ENCODE data around the gene TYMS. TPM values are rescaled to one million over a fixed set of nuclear protein-coding genes. Genes with fewer than 3 reads are reported as not detected.
A peak's percentile ranks its signal among the peaks of the same experiment; 100 is the strongest.

TYMS gene
- total and polyA plus RNA-seq, 2 donors (not counting 3 experiments of a cell fraction or from before 2014, with no cell fraction given) = 136 to 200 TPM

GRCh38 chr18:677145-677544 lies 19.7 kb downstream of the TYMS start:
- Histone ChIP-seq H3K27me3 (ENCODE audit: control insufficient read depth in 2 of 2, insufficient read depth in 2 of 2, low read length in 2 of 2) (no peaks in the 10 kb centered on the region), H4K20me1 (replicated peaks; ENCODE audit: control insufficient read depth, extremely low read depth, insufficient read depth, low read length) (no peaks in the 10 kb centered on the region), H3K4me2 (ENCODE audit: insufficient read depth, low read length) (no peak overlapping the region), H2AFZ (ENCODE audit: low read depth, low read length) (no peak overlapping the region), H3K9ac (replicated peaks; ENCODE audit: extremely low read depth, insufficient read depth, low read length) (no peak overlapping the region), H3K36me3 (ENCODE audit: control insufficient read depth in 2 of 2, extremely low read depth in 1 of 2, insufficient read depth in 2 of 2, low read length in 2 of 2) (peaks cover 10 to 15% of the 10 kb centered on the region in 2 experiments), H3K9me1 (replicated peaks; ENCODE audit: control insufficient read depth, extremely low read depth, insufficient read depth, low read length) (no peaks in the 10 kb centered on the region), H3K79me2 (ENCODE audit: control insufficient read depth, insufficient read depth, low read length) (no peaks in the 10 kb centered on the region), H3K4me1 (ENCODE audit: control insufficient read depth, extremely low read depth, insufficient read depth, low read length) (no peaks in the 10 kb centered on the region), H3K4me3 (replicated peaks in 1 of 3; ENCODE audit: insufficient read depth in 1 of 3, low read depth in 1 of 3, low read length in 3 of 3) (no peak overlapping the region), H3K9me3 (replicated peaks; ENCODE audit: control insufficient read depth, insufficient read depth, low read length) (no peaks in the 10 kb centered on the region), H3K27ac (ENCODE audit: insufficient read depth, low read depth, low read length) (no peak overlapping the region)
- no TSS peak for BruUV-seq (replicated peaks)
- TF ChIP-seq EZH2 (IDR thresholded peaks at IDR 0.05; ENCODE audit: borderline replicate concordance, low read depth, low read length, severe bottlenecking) = no peak
- POLR2A ChIA-PET = no interaction called here
- dilution Hi-C loops (cut with MboI; ENCODE audit: extremely low pct_ligation_motif_present, low sequenced_read_pairs) (no loop called here), intact Hi-C loops (cut with micrococcal nuclease) (no loop called here)
- CTCF ChIA-PET = no interaction called here
- no peak for DNase-seq (ENCODE audit: low read depth, low spot score)
- no peak for FAIRE-seq

GRCh38 chr18:677951-678381 lies 20.5 kb downstream of the TYMS start:
- H3K27ac ChIP-seq (ENCODE audit: insufficient read depth, low read depth, low read length) = no peak overlapping the region
- no peaks in the 10 kb centered on the region for H3K79me2 ChIP-seq (ENCODE audit: control insufficient read depth, insufficient read depth, low read length)
- H3K4me1 ChIP-seq (ENCODE audit: control insufficient read depth, extremely low read depth, insufficient read depth, low read length) = no peaks in the 10 kb centered on the region
- dilution Hi-C loops (cut with MboI; ENCODE audit: extremely low pct_ligation_motif_present, low sequenced_read_pairs) (no loop called here), intact Hi-C loops (cut with micrococcal nuclease) (no loop called here)
- no peak overlapping the region for H3K4me2 ChIP-seq (ENCODE audit: insufficient read depth, low read length)
- no peaks in the 10 kb centered on the region for H3K27me3 ChIP-seq (ENCODE audit: control insufficient read depth in 2 of 2, insufficient read depth in 2 of 2, low read length in 2 of 2)
- ChIA-PET POLR2A (no interaction called here), CTCF (no interaction called here)
- H4K20me1 ChIP-seq (replicated peaks; ENCODE audit: control insufficient read depth, extremely low read depth, insufficient read depth, low read length) = no peaks in the 10 kb centered on the region
- H3K36me3 ChIP-seq (ENCODE audit: control insufficient read depth in 2 of 2, extremely low read depth in 1 of 2, insufficient read depth in 2 of 2, low read length in 2 of 2) = peaks cover 7 to 9% of the 10 kb centered on the region in 2 experiments
- no peak overlapping the region for H3K9ac ChIP-seq (replicated peaks; ENCODE audit: extremely low read depth, insufficient read depth, low read length)
- DNase-seq (ENCODE audit: low read depth, low spot score) (peak; percentile 13), FAIRE-seq (peak; percentile 18)
- no peak overlapping the region for H3K4me3 ChIP-seq (replicated peaks in 1 of 3; ENCODE audit: insufficient read depth in 1 of 3, low read depth in 1 of 3, low read length in 3 of 3)
- no peaks in the 10 kb centered on the region for H3K9me3 ChIP-seq (replicated peaks; ENCODE audit: control insufficient read depth, insufficient read depth, low read length)
- TF ChIP-seq FOS (IDR thresholded peaks at IDR 0.05; ENCODE audit: borderline replicate concordance, insufficient read depth, low read length) (no peak), EZH2 (IDR thresholded peaks at IDR 0.05; ENCODE audit: borderline replicate concordance, low read depth, low read length, severe bottlenecking) (no peak)
- BruUV-seq (replicated peaks) = no TSS peak
- H2AFZ ChIP-seq (ENCODE audit: low read depth, low read length) = no peak overlapping the region
- H3K9me1 ChIP-seq (replicated peaks; ENCODE audit: control insufficient read depth, extremely low read depth, insufficient read depth, low read length) = no peaks in the 10 kb centered on the region
